Spleen (tissue), 11 donors: ENCODE data around the gene ENOX1. TPM values are rescaled to one million over a fixed set of nuclear protein-coding genes. Genes with fewer than 3 reads are reported as not detected.

Experiments used
- DNase-seq: peaks from one replicate; pipeline ENCODE4 v3.0.0-alpha.2; 2020
- H3K27ac ChIP-seq, 8 donors: fragments of 200-600 bp; sonication (generic) in 7 of 8; 1 replicate in 4 of 8; 2 replicates in 4 of 8; pipeline versions ENCODE4 v1.5.0 to v1.8.0; 2016 to 2021; ENCODE audit warnings: inconsistent platforms in 4 of 8, mild to moderate bottlenecking in 4 of 8, moderate library complexity in 1 of 8
- H3K27me3 ChIP-seq, 7 donors: fragments of 200-600 bp; sonication (generic) in 6 of 7; replicated peaks in 1 of 7; 1 replicate in 4 of 7; 2 replicates in 3 of 7; pipeline versions ENCODE4 v1.5.0 to v1.8.0; 2016 to 2021; ENCODE audit warnings: inconsistent platforms in 3 of 7, mild to moderate bottlenecking in 1 of 7
- H3K36me3 ChIP-seq, 6 donors: fragments of 200-600 bp; sonication (generic) in 5 of 6; 1 replicate in 4 of 6; 2 replicates in 2 of 6; pipeline versions ENCODE4 v1.5.0 to v1.8.0; 2016 to 2021; ENCODE audit warnings: inconsistent platforms in 2 of 6
- H3K4me1 ChIP-seq, 6 donors: fragments of 200-600 bp; sonication (generic) in 5 of 6; 1 replicate in 3 of 6; 2 replicates in 3 of 6; pipeline versions ENCODE4 v1.5.0 to v1.8.0; 2016 to 2021; ENCODE audit warnings: inconsistent platforms in 3 of 6
- H3K4me3 ChIP-seq, 8 donors: fragments of 200-600 bp; sonication (generic) in 7 of 8; 1 replicate in 4 of 8; 2 replicates in 4 of 8; pipeline versions ENCODE4 v1.5.0 to v1.8.0; 2016 to 2021; ENCODE audit warnings: inconsistent platforms in 4 of 8, mild to moderate bottlenecking in 4 of 8, moderate library complexity in 2 of 8
- H3K9me3 ChIP-seq, 8 donors: fragments of 200-600 bp; sonication (generic) in 7 of 8; 1 replicate in 4 of 8; 2 replicates in 4 of 8; pipeline versions ENCODE4 v1.5.0 to v1.8.0; 2016 to 2021; ENCODE audit warnings: inconsistent platforms in 4 of 8
- CTCF ChIP-seq, 11 experiments: fragments of 200-600 bp in 7 of 11; fragments of 450-650 bp in 4 of 11; sonication (generic) in 4 of 11; IDR thresholded peaks in 8 of 11; conservative IDR thresholded peaks in 3 of 11; 1 replicate in 7 of 11; 2 replicates in 4 of 11; pipeline versions ENCODE4 v1.4.0 to v1.8.0; 2016 to 2021; ENCODE audit warnings: antibody characterized with exemption in 11 of 11, inconsistent platforms in 4 of 11, mild to moderate bottlenecking in 1 of 11
- POLR2A ChIP-seq, 3 donors: fragments of 450-650 bp; IDR thresholded peaks; one replicate each; pipeline ENCODE4 v1.5.1; 2017; ENCODE audit warnings: antibody characterized with exemption in 3 of 3, mild to moderate bottlenecking in 1 of 3
- POLR2AphosphoS5 ChIP-seq, 3 donors: sonication (generic); formaldehyde crosslinking; IDR thresholded peaks; one replicate each; pipeline ENCODE4 v1.5.1; 2017; ENCODE audit warnings: antibody characterized with exemption in 3 of 3
- WGBS, 5 donors: extraction: QIAGEN DNeasy Blood & Tissue Kit in 3 of 5; methylation state at CpG; one replicate each; pipeline versions ENCODE4 v1.1.5 to v1.1.7; 2013 to 2018; 5-methylcytosine and 5-hydroxymethylcytosine counted together
- intact Hi-C: fragments of 100-400 bp; cut with DNase I; formaldehyde crosslinking; loops from one replicate; pipeline ENCODE4 v1.15.0; 2023; ENCODE audit warnings: low total_unique reads
- polyA plus RNA-seq, 3 donors: library from polyadenylated mRNA; stranded (reverse); fragments of 200-250 nt; gene quantifications; one replicate each; pipeline ENCODE4 v1.2.1, GENCODE V29; 2013
- total RNA-seq, 7 donors: library from RNA; depleted of rRNA in 3 of 7; stranded (reverse); fragments of >200 nt in 3 of 7; fragmentation: NEBNext Ultra II Directional in 4 of 7; extraction: Animal tissue kit (Norgen Biotek cat#: 25700) in 4 of 7; gene quantifications; one replicate each; pipeline versions ENCODE4 v1.1.0 to v1.2.1, GENCODE V29; 2016 to 2021
- donor health status: healthy with polysubstance abuse.
- donor health status: DM: no; HTN: no; CAD: no; lungs with moderate emphysema.
- donor health status: DM: no; HTN: no; CAD: no.
- donor health status: Bipolar disorder and iron deficiency.
- donor health status: healthy.
- donor health status: DM: no; HTN: no; CAD: no.
- donor health status: DM: yes; HTN: yes; CAD: no.

Gene ENOX1
- total and polyA plus RNA-seq, 10 donors, result 0.42 to 1.3 (median 0.54) TPM; not detected in 1

DNA sequence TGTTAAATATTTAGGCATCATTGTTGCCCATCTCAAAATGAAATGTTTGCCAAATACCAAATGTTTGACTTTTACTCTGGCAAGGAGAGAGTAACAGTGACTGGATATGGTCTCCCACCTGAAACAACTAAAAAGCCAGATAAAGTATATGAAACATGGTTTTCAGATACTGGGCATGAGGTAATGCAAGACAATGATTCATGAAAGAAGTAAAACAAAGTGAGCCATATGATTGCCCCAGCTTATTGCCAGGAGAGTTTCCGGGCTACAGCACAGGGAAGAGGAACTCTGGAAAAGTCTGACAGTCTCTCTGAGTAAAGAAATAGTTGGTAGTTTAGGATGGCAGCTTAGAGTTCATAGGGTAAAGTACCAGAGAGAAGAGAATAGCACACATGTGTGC lies 408.8 kb downstream of the ENOX1 start:
- Histone ChIP-seq H3K36me3 (no peaks in the 10 kb centered on the region), H3K27me3 (no peaks in the 10 kb centered on the region), H3K4me3 (no peak overlapping the region), H3K9me3 (peaks cover 0 to 20% (median 15%) of the 10 kb centered on the region in 8 donors), H3K4me1 (peaks cover 0 to 10% (median 0%) of the 10 kb centered on the region in 6 donors), H3K27ac (no peak overlapping the region)
- DNase-seq, result no peak
- 48 to 74% (median 64%) methylated on average over 1 of the region's 1 CpG for WGBS, 5 donors
- intact Hi-C loops, result no loop called here
- TF ChIP-seq POLR2AphosphoS5 (IDR thresholded peaks at IDR 0.05) (no peak), POLR2A (IDR thresholded peaks at IDR 0.05) (no peak), CTCF (IDR thresholded peaks at IDR 0.05 in 8 of 11, conservative IDR thresholded peaks at IDR 0.05 in 3 of 11) (no peak)

DNA sequence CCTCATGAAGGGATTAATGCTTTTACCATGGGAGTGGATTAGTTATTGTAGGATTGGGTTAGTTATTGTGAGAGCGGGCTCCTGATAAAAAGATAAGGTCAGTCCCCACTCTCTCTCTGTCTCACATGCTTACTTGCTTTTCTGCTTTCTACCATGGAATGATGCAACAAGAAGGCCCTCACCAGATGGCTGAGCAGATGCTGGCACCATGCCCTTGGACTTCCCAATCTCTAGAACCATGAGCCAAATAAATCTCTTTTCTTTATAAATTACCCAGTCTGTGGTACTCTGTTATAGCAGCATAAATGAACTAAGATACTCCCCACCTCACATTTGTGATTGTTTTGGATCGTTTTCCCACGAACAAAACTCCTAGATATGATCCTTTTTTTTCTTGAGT lies 409.6 kb downstream of the ENOX1 start:
- peaks cover 0 to 20% (median 15%) of the 10 kb centered on the region in 8 donors for H3K9me3 ChIP-seq
- H3K4me3 ChIP-seq, result no peak overlapping the region
- H3K27me3 ChIP-seq, result no peaks in the 10 kb centered on the region
- WGBS, 5 donors, result 87 to 92% (median 91%) methylated on average over 3 of the region's 3 CpGs
- peaks cover 0 to 18% (median 0%) of the 10 kb centered on the region in 6 donors for H3K4me1 ChIP-seq
- TF ChIP-seq POLR2A (IDR thresholded peaks at IDR 0.05) (no peak), POLR2AphosphoS5 (IDR thresholded peaks at IDR 0.05) (no peak), CTCF (IDR thresholded peaks at IDR 0.05 in 8 of 11, conservative IDR thresholded peaks at IDR 0.05 in 3 of 11) (no peak)
- no peaks in the 10 kb centered on the region for H3K36me3 ChIP-seq
- intact Hi-C loops, result no loop called here
- DNase-seq, result no peak
- no peak overlapping the region for H3K27ac ChIP-seq

DNA sequence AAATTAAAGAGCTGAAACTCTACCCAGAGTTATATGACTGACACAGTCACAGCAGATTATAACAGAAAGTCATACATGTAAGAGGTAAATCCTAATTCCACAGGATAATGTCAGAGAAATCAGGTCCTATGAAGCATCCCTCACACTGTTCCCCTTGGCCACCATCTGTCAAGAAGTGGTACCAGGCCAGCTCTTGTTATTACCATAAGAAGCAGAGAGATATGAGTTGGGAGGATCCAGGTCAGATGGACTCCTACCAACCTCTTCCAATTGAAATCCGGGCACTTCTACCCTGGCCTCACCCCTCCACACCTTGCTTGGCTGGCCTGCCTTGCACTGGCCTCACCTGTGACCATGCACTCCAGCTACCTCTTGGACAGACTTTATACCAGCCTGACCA lies 410.2 kb downstream of the ENOX1 start:
- no peak for DNase-seq
- Histone ChIP-seq H3K27me3 (no peaks in the 10 kb centered on the region), H3K4me3 (no peak overlapping the region), H3K36me3 (no peaks in the 10 kb centered on the region), H3K27ac (no peak overlapping the region), H3K4me1 (peaks cover 0 to 18% (median 0%) of the 10 kb centered on the region in 6 donors), H3K9me3 (peaks cover 0 to 20% (median 15%) of the 10 kb centered on the region in 8 donors)
- intact Hi-C loops, result no loop called here
- no peak for TF ChIP-seq CTCF (IDR thresholded peaks at IDR 0.05 in 8 of 11, conservative IDR thresholded peaks at IDR 0.05 in 3 of 11)
- TF ChIP-seq POLR2AphosphoS5 (IDR thresholded peaks at IDR 0.05), result no peak
- TF ChIP-seq POLR2A (IDR thresholded peaks at IDR 0.05), result no peak
- 81 to 92% (median 90%) methylated on average over 1 of the region's 1 CpG for WGBS, 5 donors

DNA sequence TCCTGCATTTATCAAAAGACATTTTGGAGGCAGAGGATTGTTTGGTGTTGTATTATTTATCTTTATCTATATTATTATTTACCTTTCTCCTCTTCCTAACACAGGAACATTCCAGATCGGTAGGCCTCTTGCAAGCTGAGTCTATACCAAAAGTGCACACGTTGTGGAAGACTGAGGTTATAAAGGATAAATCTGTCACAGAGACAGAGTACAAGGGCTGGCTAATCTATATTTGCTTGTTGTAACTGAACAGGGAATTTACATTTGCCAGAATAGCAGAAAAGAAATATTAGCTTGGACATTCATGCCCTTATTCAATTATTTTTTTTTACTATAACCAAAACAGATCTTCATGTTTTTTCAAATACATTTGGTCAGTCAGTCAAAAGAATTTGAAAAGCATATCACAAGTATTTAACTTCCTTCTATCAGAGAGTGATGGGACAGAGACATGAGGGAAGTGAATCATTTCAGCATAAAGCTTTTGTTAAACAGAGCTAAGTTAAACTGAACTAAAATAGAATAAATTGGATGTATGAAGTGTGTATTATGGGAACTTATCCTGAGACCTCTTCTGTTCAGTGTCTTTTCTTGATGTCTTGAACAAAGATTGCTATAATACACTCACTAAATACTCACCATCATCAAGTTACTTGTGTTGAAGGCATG lies 410.8 kb downstream of the ENOX1 start:
- WGBS, 5 donors, result 67 to 83% (median 73%) methylated on average over 2 of the region's 2 CpGs
- no peaks in the 10 kb centered on the region for H3K27me3 ChIP-seq
- peaks cover 0 to 20% (median 15%) of the 10 kb centered on the region in 8 donors for H3K9me3 ChIP-seq
- H3K4me3 ChIP-seq, result no peak overlapping the region
- intact Hi-C loops, result no loop called here
- no peak for DNase-seq
- H3K4me1 ChIP-seq, result peaks cover 0 to 18% (median 0%) of the 10 kb centered on the region in 6 donors
- H3K36me3 ChIP-seq, result no peaks in the 10 kb centered on the region
- no peak overlapping the region for H3K27ac ChIP-seq
- TF ChIP-seq POLR2AphosphoS5 (IDR thresholded peaks at IDR 0.05) (no peak), CTCF (IDR thresholded peaks at IDR 0.05 in 8 of 11, conservative IDR thresholded peaks at IDR 0.05 in 3 of 11) (no peak), POLR2A (IDR thresholded peaks at IDR 0.05) (no peak)
